NCI-H1048 (cell line): Measurements from ENCODE around the gene C22orf39.

ENCODE experiments used
- DNase-seq: peaks from one replicate; lab custom pipeline; 2025; lab: John Stamatoyannopoulos, UW

The C22orf39 gene

DNA sequence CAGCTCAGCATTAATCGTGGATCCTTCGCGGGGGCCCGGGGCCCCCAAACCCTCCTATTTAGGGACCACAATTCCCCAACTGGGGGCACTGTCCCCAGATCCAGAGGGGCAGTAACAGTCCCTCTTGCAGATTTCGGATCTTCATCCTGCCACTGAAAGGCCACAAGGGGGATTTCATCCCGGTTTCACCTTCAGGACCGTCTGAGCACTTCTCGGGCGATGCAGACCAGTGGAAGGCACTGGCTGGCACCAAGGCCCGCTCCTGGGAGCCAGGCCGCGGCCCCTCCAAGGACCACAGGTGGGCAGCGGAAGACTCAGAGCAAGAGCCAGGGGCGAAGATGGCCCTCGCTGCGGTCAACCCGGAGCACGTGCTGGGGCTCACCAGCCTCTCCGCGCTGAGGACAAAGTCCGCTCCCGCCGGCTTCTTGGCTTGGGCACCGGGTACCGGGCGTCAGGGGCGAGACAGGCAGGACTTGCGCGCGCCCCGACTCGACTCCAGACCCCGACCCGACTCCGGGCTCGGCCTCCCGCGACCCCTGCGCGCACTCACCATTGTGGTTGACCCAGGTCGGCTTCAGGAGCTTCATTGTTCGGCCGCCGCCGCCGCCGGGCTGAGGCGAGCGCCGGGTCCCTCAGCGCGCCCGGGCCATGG lies 16.5 kb downstream of the C22orf39 start:
- no peak for DNase-seq

DNA sequence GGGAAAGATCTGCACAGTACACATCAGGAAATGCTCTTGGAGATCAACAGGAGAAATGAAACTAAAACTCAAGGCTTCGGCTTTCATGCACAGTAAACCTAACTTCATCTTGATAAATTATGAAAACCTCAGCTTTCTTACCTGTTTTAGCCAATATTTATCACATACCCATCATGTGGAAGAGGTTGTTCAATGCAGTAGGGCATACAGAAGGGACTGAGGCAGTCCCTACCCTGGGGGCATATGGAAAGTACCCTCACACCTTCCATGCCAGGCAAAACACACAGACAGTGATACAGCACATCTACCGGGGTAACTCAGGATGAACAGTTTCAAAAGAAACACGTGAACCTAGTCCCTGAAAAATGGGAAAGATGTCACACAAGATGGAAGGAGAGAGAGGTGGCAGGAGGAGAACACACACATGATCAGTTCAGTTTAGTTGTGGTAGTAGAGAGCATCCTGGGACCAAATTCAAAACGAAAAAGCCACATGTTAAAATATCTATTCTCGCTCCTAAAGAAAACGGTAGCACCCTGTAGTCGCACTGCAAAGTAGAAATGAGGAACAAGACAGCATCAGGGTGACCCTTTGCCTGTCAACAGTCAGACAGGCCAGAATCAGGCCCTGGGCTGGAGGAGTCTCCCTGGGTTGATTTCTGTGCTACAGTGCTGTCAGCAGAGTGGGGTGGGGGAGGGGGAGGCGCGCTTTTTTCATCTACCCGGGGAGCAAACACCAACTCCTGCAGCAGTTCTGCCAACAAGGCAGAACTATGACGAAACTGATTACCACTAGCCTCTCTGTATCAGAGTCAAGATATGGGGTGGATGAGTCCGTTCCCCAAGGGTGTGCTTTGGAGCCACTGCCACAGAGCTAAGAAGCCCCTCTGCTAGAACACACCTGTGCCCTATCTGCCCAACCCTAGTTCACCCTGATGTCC lies 17.3 kb downstream of the C22orf39 start:
- DNase-seq, result no peak

DNA sequence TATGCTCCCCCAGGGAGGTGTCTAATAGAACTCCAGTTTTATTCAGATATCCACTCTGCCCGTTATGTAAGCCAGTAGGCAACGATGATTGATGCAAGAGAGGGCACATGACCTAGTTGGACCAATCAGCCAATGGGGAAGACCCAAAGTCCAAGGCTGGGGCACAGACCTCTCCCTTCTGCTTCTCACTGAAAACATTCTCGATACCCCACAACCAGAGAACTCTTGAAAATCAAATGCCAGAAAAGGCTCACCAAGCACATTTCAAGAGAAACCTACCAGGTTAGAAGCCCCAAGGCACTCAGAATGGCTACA lies 23.4 kb downstream of the C22orf39 start:
- no peak for DNase-seq

DNA sequence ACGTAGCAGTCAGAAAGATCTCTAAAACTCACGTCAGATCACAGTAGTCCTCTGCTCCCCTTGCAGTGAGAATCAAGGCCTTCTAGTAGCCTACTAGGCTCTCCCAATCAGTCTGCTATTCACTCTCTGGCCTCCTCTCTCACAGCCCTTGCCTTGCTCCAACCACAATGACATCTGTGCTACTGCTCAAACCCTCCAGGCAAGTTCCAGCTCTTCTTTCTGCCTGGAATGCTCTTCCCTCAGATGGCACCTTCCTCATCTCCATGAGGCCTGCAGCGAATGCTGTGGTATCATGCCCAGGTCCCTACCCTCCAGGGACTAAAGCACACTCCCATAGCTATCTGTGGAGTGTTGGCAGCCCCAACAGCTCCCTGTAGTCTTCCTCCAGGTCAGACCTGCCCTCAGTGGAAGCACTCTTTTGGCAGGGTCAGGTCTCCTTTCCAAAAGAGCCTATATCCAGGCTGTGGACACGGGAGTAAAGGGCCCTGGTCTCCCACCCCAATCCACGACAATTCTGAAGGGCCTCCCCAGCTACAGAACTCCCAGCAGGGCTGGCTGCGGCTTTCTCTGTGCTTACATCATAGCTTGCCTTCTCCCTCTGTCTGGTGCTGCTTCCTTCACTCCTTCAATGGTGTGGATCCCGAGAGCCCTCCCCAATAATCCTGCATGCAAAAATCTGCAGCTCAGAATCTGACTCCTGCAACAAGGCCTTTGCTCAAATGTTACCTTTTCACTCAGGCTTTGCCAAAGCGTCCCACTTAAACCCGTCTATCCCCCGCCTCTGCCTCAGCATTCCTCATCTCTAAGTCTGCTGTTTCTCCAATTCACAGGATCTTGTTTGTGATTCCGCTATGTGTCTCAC lies 24.8 kb downstream of the C22orf39 start:
- DNase-seq, result no peak

DNA sequence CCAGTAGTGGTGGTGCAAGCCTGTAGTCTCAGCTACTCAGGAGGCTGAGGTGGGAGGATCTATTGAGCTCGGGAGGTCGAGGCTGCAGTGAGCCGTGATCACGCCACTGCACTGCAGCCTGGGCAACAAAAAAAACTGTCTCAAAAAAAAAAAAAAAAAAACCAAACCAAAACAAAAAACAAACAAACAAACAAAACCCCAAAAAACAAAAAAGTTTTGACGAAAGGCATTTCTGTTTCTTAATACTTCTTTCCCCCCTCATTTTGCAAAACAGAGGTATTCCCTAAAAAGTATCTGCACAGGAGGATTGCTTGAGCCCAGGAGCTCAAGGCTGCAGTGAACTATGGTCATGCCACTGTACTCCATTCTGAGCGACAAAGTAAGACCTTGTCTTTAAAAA lies 27.2 kb downstream of the C22orf39 start:
- no peak for DNase-seq

DNA sequence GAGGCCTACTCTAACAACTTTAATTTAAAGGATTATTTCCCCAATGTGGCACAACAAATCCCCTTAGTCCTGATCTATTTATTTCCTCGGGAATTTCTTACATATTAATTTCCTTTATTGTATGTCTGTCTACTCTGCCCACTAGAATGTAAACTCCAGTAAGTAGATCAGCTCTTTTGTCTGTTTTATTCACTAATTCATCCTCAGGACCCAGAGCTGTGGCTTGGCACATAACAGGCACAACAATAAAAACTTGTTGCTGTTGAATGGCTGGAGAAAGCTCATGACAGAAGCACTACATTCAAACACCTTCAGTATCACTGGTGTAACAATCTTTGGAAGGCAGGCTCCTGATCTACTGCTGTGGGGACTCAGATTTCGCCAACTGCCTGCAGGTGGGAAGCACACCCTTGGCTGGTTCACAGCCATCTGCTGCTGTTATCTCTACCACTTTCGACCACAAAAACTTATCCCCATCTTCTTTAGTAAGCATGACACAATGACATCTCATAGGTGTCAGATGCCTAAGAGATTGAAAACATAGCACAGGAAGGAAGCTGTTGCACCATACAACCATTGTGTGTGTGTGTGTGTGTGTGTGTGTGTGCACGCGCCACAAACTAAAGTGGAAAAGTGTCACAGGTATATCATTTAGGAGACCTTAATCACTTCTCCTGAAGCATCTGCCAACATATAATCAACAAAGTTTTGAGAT lies 27.9 kb downstream of the C22orf39 start:
- no peak for DNase-seq

DNA sequence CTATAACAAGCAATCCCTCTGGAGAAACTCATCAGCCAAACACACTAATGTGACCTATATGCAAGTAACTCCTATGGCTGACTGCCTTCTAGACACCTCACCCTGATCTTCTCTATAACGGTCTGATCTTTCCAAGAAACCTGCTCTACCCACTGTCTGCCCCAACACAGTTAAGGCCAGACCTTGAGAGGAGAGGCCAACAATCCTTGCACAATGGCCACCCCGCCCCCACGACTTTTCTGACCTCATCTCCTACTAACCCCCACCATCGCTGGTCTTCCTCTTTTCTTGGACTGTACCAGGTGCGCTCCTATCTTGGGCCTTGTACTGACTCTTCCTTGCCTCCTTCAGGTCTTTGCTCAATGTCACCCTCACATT lies 28.4 kb downstream of the C22orf39 start:
- no peak for DNase-seq

DNA sequence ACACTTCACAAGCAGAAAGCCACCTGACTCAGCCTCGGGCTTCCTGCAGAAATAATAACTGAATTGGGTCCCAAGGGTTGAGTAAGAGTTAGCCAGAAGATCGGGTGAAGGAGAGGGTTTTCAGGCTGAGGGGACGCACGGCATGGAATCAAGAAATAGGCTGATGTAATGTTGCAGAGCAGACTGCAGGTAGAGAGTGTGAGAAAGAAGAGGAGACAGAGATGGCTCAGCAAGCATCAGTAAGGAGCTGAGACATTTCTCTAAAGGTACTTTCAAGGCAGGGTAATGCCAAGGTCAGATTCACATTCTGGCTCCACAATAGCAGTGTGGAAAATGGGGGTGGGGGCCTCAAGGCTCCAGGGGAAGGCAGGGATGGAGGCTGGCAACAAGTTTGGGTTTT lies 34.6 kb downstream of the C22orf39 start:
- no peak for DNase-seq

DNA sequence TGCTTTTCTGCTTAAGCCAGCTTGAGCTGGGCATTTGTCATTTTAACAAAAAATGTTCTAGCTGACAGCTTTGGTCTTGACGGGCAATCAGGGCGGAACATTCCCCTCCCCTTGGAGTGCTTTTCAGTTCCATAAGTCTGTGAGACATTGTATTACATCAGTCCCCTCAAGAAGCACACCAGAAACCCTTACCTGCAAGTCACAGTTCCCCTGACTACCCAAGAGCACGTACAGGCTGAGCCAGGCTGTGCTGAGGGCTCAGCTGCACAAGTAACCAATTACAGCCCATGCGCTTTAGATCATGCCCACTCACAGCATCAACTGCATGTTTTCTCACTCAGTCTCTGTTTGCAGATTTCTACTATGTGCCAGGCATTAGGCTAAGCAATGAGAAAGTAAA lies 35.0 kb downstream of the C22orf39 start:
- DNase-seq, result no peak

DNA sequence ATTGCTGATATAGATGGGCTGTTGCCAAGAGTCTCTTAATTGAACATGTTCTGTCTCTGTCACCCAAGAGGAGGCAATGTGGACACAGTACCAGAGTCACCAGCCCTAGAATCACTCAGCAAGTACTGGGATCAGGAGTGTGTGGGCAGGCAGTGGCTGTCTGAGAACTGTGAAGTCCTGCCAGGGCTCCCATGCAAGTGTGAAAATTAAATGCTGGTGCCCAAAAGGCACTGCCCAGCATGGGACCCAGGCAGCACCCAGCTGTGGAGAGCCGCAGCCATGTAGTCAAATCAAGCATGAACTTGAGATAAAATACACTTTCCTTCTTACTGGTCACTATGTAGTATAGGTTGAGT lies 35.8 kb downstream of the C22orf39 start:
- DNase-seq, result no peak

DNA sequence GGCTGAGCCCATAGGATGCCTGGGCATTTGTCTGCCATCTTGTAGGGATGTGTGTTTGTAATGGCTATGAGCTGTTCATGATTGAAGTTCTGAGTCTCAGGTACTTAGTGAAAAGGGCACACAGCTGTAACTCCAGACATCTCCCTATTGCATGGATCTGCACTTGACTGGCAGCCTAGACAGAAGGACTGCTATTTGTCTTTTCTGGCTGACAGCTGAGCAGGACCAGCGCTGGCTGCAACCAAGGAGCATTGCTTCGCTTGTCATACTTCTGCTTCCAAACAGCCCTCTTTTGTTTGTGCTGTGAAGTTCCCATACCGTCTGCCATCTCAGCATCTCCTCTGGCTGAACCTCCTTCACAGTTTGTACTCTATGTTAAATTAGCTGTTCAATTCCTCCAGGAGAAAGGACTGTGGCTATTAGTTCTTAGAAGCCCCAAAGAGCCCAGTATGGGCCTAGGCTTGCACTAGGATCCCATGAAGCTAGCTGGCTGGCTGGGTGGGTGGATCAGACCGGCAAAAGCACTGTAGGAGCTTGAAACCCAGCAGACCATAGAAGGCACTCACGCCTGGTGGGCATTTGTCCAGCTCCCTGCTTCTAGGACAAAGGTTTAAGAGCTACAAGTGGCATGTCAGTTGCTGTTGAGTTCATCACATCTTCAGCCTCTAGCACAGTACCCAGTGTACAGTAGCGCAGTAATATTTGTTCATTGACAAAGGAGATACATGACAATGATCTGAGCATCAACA lies 36.4 kb downstream of the C22orf39 start:
- no peak for DNase-seq

DNA sequence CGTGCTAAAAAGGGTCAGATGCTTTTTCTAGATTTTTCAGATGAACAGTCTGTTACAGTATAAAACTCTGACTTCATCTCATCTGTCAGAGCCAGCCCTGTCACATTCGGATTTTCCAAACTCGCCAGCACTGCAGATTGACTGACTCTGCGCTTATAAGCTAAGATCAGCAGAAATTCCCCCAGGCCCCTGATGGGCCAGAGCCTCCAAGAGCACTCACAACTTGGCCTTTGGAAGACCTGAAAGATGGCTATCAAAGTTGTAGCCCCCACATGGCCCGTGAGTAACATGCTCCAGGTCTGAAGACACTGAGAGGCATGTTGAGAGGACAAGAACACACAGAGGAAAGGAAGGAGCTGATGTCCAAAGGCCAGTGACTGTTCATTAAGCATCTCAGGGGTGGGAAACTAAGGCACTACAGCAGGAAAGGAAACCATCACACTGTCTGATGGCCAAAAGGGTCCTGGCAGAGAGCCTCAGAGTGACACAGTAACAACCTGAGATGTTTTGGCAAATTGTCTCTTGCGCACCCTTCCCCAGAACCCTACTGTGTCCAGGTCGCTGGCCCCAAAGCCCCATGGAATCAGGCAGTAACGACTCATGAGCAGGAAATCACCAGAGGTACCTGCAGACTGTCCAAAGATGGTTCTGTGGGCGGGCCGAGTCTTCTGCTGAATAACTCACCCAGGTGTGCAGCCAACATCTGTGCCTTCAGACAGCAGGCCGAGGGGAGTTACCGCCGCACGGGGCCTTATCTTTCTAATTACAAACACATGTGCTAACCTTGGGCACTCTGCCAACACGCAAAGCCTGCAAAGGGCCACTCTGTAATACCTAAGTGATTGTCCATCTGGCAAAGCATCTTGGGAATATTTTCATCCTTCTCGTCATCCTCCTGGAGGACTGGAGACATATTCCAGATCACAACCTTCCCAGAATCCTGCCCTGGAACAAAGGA lies 39.6 kb downstream of the C22orf39 start:
- no peak for DNase-seq

DNA sequence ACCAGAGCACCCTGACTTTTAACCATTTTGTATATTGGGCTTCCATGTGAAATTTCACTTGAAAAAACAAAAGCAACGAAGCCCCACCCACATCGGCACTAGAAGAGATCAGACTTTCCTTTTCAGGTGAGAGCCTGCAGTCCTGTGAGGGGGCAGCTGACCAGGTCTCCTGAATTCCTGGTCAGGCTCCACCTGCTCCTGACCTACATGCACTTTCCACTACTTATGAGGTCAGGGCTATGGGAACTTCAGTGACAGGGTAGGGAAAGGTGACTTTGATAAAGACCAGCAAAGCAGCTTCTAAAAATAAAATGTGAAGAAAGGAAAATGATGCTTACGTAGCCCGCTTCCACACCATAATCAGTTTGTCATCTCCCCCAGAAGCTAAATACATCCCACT lies 40.7 kb downstream of the C22orf39 start:
- no peak for DNase-seq

DNA sequence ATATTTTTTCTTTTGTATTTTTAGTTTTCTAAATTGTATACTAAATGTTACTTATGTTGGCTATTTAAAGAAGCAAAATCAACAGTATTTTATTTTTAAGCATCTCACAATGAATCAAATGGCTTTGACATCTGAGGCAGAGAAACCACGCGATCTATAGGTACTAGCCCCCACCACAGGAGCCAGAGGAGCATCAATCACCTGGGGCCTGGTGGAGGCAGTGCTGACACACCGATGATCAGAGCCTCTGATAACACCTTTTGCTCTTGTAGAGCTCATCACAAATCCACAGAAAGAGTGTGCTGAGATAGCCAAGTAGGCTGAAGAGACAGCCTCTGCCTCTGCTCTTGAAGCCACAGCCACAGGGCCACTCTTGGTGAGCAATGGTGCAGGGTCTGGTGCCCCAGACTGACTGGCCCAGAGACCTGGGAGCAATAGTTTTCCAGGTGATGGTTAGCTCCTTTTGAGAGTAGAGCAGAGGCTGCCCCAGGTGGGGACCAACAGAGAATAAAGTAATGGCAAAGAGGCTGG lies 41.2 kb downstream of the C22orf39 start:
- no peak for DNase-seq

DNA sequence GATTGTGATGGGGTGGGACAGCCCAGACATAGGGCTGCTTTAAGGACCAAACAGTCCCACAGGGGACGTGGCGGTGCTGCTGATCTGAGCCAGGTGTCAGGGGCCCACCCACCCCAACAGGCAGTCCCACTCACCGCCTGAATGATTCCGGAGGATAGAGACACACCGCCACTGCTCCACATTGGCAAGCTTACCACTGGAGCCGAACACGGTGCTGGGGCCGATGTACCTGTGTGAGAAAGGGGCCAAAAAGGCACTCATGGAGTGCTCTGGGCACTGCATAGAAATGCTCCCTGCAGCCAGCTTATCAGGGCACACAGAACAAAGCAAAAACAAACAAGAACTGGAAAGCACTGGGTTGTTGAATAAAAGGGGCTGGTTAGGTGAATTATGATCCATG lies 41.9 kb downstream of the C22orf39 start:
- no peak for DNase-seq

DNA sequence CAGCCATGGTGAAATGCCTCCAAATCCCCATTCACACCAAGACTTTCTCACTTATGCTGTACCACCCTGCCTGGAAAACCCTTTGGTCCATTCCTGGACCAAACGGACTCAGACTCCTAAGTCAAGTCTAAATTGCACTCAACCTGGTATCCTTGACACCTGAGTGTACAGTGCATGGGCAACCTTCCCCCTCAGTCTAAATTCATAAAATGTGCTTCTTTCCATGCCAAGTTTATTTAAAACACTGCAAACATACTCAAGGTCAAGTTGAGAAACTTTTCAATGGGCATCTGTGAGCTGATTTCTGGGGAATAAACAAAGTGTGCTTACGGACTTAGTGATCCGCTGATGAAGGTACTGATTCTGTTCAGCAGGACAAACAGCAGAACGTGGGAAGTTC lies 42.4 kb downstream of the C22orf39 start:
- DNase-seq, result no peak

DNA sequence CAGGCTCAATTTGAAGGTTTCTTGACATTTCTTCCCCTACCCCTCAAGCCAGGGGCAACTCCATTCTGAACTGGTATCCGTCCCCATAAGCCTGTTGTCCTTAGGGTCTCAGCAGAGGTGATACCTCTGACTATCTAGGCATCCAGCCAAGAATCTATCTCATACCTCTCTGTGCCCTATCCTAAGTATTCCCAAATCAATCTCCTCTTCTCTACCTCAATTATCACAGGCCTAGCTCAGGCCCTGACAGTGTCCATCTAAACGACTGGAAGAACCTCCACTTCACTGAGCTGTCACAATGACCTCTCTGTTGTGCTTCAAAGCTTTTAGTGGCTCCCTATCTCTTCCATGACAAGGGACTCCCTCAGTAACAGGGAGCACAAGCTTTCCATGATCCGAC lies 42.8 kb downstream of the C22orf39 start:
- no peak for DNase-seq

DNA sequence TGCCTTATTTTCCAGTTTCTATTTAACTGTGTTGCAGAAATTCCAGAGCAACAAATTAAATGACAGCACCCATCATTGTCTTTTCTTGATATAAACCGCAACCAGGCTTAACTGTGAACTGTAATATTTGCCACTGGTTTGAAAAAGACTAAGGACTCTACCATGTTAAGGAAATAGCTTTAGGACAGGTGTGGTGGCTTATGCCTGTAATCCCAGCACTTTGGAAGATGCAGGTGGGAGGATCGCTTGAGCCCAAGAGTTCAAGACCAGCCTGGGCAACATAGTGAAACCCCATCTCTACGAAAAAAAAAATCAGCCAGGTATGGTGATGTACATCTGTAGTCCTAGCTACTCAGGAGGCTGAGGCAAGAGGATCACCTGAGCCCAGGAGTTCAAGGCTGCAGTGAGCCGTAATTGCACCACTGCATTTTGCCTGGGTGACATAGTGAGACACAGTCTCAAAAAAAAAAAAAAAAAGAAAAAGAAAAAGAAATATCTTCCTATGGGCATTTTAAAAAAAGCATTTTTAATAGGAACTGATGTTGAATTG lies 44.8 kb downstream of the C22orf39 start:
- no peak for DNase-seq

DNA sequence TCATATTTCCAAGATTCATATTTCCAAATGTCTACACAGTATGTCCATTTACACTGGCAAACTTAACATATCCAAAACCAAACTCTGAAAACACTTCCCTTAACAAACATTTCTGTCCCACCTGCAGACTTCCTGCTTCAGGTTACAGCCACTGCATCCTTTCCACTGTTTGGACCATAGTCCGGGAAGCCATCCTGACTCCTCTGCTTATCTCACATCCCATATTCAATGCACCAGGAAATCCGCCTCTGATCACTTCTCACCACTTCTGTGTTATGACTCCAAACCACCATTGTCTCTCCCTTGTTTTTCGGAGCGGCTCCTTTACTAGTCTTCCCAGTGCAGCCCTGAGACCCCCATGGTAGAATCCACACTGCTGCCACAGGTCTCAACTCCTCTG lies 46.0 kb downstream of the C22orf39 start:
- no peak for DNase-seq

DNA sequence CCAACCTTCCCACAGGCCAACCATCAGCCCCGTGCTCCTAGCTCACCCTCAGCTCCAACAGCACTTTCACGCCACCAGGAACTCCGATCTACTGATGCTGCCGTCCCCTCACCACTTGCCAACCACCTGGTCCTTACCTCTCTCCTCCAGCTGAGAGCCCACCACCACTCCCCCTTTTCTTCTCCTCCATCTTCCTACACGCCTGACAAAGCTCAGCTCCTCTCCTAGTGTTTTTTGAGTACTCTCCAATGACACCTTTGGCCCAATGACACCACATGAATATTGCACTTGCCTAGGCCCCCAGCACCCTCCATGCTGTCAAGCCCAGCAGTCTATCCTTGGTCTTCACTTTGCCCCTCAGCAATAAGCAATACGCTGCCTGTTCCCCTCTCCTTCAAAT lies 46.6 kb downstream of the C22orf39 start:
- no peak for DNase-seq
